ENCODE results near the gene ASNSD1. TPM values are rescaled to one million over a fixed set of nuclear protein-coding genes. Genes with fewer than 3 reads are reported as not detected.
"Not testable (repeated sequence)": the region's sequence is repeated elsewhere in the genome, so short reads cannot be mapped to it uniquely, and the experiment has no call there.

ASNSD1 gene
- total and polyA plus RNA-seq, 2 experiments from 2014 or later = 61.7 to 63.4 TPM

DNA sequence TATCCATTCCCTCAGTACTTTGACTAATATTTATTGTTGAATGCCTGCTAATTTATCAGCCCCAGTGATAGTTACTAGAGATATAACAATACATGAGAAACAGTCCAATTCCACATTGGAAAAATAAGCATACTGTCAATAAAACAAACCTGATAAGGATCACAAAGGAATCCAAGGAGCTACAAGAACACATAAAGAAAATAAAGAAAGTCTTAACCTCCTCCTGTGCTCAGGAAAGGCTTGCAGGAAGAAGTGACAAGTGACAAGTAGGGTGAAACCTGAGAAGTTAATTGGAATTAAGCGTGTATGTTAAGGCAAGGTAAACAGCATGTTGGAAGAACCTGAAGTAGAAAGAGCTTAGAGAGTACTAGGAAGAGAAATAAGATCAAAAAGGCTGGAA, 20.3 kb upstream of the ASNSD1 start:
- in situ Hi-C loops (cut with MboI) = no loop called here
- 13% methylated on average over 1 of the region's 1 CpG for WGBS, 2 experiments (ENCODE audit: low coverage in 1 of 2, low lambda C conversion rate in 2 of 2, missing lambda C conversion rate in 2 of 2)
- no peak for TF ChIP-seq EZH2phosphoT487 (IDR thresholded peaks at IDR 0.05; ENCODE audit: insufficient read depth, low read depth)
- no peak for TF ChIP-seq EZH2 (IDR thresholded peaks at IDR 0.05; ENCODE audit: insufficient read depth, poor library complexity, severe bottlenecking)

DNA sequence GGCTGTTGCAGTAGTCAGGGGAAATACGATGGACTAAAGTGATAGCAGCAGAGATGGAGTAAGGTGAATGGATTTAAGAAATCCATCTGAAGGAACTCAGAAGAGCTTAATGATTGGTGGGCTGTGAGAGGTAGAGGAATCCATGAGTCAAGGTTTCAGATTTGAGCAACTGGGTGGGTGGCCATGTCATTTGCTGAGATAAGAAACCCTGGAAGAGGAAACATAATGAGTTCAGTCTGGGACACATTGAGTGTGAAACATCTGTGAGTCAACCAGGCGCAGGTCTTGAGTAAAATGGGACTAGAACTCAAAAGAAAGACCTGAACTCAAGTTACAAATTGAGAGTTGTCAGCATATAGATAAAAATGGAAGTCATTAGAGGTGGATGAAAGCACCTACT, 19.7 kb upstream of the ASNSD1 start:
- 45 to 47% methylated on average over 2 of the region's 2 CpGs for WGBS, 2 experiments (ENCODE audit: low coverage in 1 of 2, low lambda C conversion rate in 2 of 2, missing lambda C conversion rate in 2 of 2)
- H3K4me3 ChIP-seq = no peak overlapping the region
- H3K9ac ChIP-seq = no peak overlapping the region
- no peaks in the 10 kb centered on the region for H3K36me3 ChIP-seq (ENCODE audit: low read depth)
- TF ChIP-seq EZH2 (IDR thresholded peaks at IDR 0.05; ENCODE audit: insufficient read depth, poor library complexity, severe bottlenecking) (no peak), EZH2phosphoT487 (IDR thresholded peaks at IDR 0.05; ENCODE audit: insufficient read depth, low read depth) (no peak)
- H3K4me2 ChIP-seq (ENCODE audit: unreplicated experiment) = no peak overlapping the region
- H3K27me3 ChIP-seq (replicated peaks; ENCODE audit: insufficient read depth) = no peaks in the 10 kb centered on the region
- no peaks in the 10 kb centered on the region for H4K20me1 ChIP-seq (ENCODE audit: insufficient read depth)
- no peaks in the 10 kb centered on the region for H3K79me2 ChIP-seq (ENCODE audit: insufficient read depth)
- H2AFZ ChIP-seq = no peak overlapping the region
- in situ Hi-C loops (cut with MboI) = no loop called here
- H3K9me3 ChIP-seq (ENCODE audit: low read depth) = no peaks in the 10 kb centered on the region
- no peak overlapping the region for H3K27ac ChIP-seq
- H3F3A ChIP-seq (ENCODE audit: insufficient read depth) = no peaks in the 10 kb centered on the region
- no peaks in the 10 kb centered on the region for H3K9me2 ChIP-seq (ENCODE audit: insufficient read depth)
- peak; percentile 56 for DNase-seq
- no peaks in the 10 kb centered on the region for H3K4me1 ChIP-seq (ENCODE audit: insufficient read depth)

More for the DNA sequence above, 20.3 kb upstream of the ASNSD1 start:
- Histone ChIP-seq H3K4me1 (ENCODE audit: insufficient read depth) (no peaks in the 10 kb centered on the region), H3K4me2 (ENCODE audit: unreplicated experiment) (no peak overlapping the region), H3F3A (ENCODE audit: insufficient read depth) (no peaks in the 10 kb centered on the region), H3K79me2 (ENCODE audit: insufficient read depth) (no peaks in the 10 kb centered on the region), H3K27ac (no peak overlapping the region), H2AFZ (no peak overlapping the region), H3K9me3 (ENCODE audit: low read depth) (no peaks in the 10 kb centered on the region), H3K36me3 (ENCODE audit: low read depth) (no peaks in the 10 kb centered on the region), H3K9ac (no peak overlapping the region), H4K20me1 (ENCODE audit: insufficient read depth) (no peaks in the 10 kb centered on the region), H3K4me3 (no peak overlapping the region), H3K27me3 (replicated peaks; ENCODE audit: insufficient read depth) (no peaks in the 10 kb centered on the region), H3K9me2 (ENCODE audit: insufficient read depth) (no peaks in the 10 kb centered on the region)
- DNase-seq = no peak

DNA sequence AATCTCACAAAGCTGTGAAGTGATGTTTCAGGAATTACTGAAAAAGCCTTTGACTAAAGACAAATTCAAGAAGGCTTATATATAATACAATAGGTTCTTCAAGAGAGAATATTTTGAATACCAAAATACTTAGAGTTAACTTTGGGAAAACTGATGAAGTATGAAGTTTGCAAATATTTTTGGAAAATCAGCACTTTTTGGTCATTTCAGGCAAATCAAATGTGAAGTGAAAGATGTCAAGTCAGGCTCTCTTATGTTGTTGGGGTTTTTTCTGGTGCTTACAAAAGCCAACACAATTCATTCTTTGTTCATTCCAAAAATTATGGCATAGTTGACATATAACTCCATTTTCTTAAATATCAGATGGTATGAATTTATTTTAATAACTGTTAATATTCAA, 14.7 kb upstream of the ASNSD1 start:
- in situ Hi-C loops (cut with MboI) = no loop called here
- Histone ChIP-seq H2AFZ (no peak overlapping the region), H3K27ac (no peak overlapping the region), H3K9ac (no peak overlapping the region), H3K4me3 (no peak overlapping the region), H3K27me3 (replicated peaks; ENCODE audit: insufficient read depth) (no peaks in the 10 kb centered on the region), H3K9me2 (ENCODE audit: insufficient read depth) (no peaks in the 10 kb centered on the region), H3K79me2 (ENCODE audit: insufficient read depth) (no peaks in the 10 kb centered on the region), H3K36me3 (ENCODE audit: low read depth) (no peaks in the 10 kb centered on the region), H4K20me1 (ENCODE audit: insufficient read depth) (no peaks in the 10 kb centered on the region), H3K9me3 (ENCODE audit: low read depth) (no peaks in the 10 kb centered on the region), H3K4me2 (ENCODE audit: unreplicated experiment) (no peak overlapping the region), H3F3A (ENCODE audit: insufficient read depth) (peaks cover 16% of the 10 kb centered on the region), H3K4me1 (ENCODE audit: insufficient read depth) (peaks cover 13% of the 10 kb centered on the region)
- TF ChIP-seq EZH2 (IDR thresholded peaks at IDR 0.05; ENCODE audit: insufficient read depth, poor library complexity, severe bottlenecking) = no peak
- no peak for TF ChIP-seq EZH2phosphoT487 (IDR thresholded peaks at IDR 0.05; ENCODE audit: insufficient read depth, low read depth)
- no peak for DNase-seq

DNA sequence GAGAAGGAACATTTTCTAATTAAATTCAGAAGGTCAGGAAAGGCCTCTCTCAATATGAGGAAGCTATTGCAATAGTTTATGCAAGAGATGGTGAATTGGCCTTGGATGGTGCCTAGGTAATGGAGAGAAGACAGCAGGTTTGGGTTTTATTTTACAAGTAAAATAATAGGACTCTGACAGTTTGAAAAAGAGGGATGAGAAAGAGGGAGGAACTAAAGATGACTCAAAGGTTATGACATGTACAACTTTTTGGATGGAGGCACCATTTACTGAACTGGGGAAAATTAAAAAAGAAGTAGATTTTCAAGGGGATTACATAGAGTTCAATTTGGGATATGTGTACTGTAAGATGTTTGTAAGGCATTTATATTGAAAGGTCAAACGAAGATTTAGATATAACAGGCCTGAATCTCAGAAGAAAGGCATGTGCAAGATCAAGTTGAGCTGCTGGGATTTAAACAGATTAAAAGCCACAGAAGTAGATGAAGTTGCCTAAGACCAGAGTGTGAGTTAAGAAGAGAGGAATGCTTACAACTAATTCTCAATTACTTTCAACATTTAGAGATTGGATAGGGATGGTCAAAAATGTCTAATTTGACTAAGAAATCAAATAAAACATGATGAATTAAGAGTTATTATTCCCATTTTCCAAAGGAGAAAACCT, 12.3 kb upstream of the ASNSD1 start:
- in situ Hi-C loops (cut with MboI) = no loop called here
- WGBS, 2 experiments (ENCODE audit: low coverage in 1 of 2, low lambda C conversion rate in 2 of 2, missing lambda C conversion rate in 2 of 2) = 52 to 58% methylated on average over 1 of the region's 1 CpG
- peak; percentile 58 for DNase-seq

DNA sequence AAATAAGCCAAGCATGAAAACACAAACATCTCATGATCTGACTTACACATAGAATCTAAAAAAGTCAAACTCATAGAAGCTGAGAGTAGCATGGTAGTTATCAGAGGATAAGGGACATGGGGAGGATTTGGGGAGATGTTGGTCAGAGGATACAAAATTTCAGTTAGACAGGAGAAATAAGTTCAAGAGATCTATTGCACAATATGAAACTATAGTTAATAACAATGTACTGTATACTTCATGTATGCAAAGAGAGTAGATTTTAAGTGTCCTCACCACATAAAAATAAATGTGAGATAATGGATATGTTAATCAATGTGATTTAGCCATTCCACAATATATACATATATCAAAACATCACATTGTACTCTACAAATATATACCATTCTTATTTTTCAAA, 10.0 kb upstream of the ASNSD1 start:
- DNase-seq = no peak
- Histone ChIP-seq H3F3A (ENCODE audit: insufficient read depth) (peaks cover 16% of the 10 kb centered on the region), H3K9me3 (ENCODE audit: low read depth) (no peaks in the 10 kb centered on the region), H4K20me1 (ENCODE audit: insufficient read depth) (no peaks in the 10 kb centered on the region), H3K36me3 (ENCODE audit: low read depth) (no peaks in the 10 kb centered on the region), H3K9ac (no peak overlapping the region), H3K9me2 (ENCODE audit: insufficient read depth) (no peaks in the 10 kb centered on the region), H3K4me3 (no peak overlapping the region), H3K27ac (no peak overlapping the region), H3K27me3 (replicated peaks; ENCODE audit: insufficient read depth) (no peaks in the 10 kb centered on the region), H3K4me2 (ENCODE audit: unreplicated experiment) (no peak overlapping the region), H3K79me2 (ENCODE audit: insufficient read depth) (no peaks in the 10 kb centered on the region), H2AFZ (no peak overlapping the region), H3K4me1 (ENCODE audit: insufficient read depth) (peaks cover 13% of the 10 kb centered on the region)
- no peak for TF ChIP-seq EZH2phosphoT487 (IDR thresholded peaks at IDR 0.05; ENCODE audit: insufficient read depth, low read depth)
- TF ChIP-seq EZH2 (IDR thresholded peaks at IDR 0.05; ENCODE audit: insufficient read depth, poor library complexity, severe bottlenecking) = no peak
- in situ Hi-C loops (cut with MboI) = no loop called here

More for the DNA sequence above, 12.3 kb upstream of the ASNSD1 start:
- Histone ChIP-seq H3K27ac (peak overlapping the region; percentile 22; the same call in 1 of the 2 replicates), H3F3A (ENCODE audit: insufficient read depth) (peaks cover 16% of the 10 kb centered on the region), H3K79me2 (ENCODE audit: insufficient read depth) (no peaks in the 10 kb centered on the region), H3K36me3 (ENCODE audit: low read depth) (no peaks in the 10 kb centered on the region), H3K27me3 (replicated peaks; ENCODE audit: insufficient read depth) (no peaks in the 10 kb centered on the region), H2AFZ (no peak overlapping the region), H3K4me3 (no peak overlapping the region), H3K9ac (no peak overlapping the region), H3K9me2 (ENCODE audit: insufficient read depth) (no peaks in the 10 kb centered on the region), H3K4me2 (ENCODE audit: unreplicated experiment) (no peak overlapping the region), H3K4me1 (ENCODE audit: insufficient read depth) (peaks cover 13% of the 10 kb centered on the region), H3K9me3 (ENCODE audit: low read depth) (no peaks in the 10 kb centered on the region), H4K20me1 (ENCODE audit: insufficient read depth) (no peaks in the 10 kb centered on the region)
- TF ChIP-seq EZH2phosphoT487 (IDR thresholded peaks at IDR 0.05; ENCODE audit: insufficient read depth, low read depth) (no peak), EZH2 (IDR thresholded peaks at IDR 0.05; ENCODE audit: insufficient read depth, poor library complexity, severe bottlenecking) (no peak)

DNA sequence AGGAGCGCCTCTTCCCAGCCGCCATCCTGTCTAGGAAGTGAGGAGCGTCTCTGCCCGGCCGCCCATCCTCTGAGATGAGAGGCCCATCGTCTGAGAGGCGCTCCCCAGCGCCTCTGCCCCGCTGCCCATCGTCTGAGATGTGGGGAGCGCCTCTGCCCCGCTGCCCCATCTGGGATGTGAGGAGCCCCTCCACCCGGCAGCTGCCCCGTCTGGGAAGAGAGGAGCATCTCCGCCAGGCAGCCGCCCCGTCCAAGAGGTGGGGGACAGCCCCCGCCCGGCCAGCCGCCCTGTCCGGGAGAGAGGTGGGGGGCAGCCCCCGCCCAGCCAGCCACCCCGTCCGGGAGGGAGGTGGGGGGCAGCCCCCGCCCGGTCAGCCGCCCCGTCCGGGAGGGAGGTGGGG, 7.8 kb upstream of the ASNSD1 start:
- H4K20me1 ChIP-seq (ENCODE audit: insufficient read depth); H3K9me2 ChIP-seq (ENCODE audit: insufficient read depth); H3K36me3 ChIP-seq (ENCODE audit: low read depth); H2AFZ ChIP-seq; H3K27me3 ChIP-seq (replicated peaks; ENCODE audit: insufficient read depth); H3K79me2 ChIP-seq (ENCODE audit: insufficient read depth); H3K9me3 ChIP-seq (ENCODE audit: low read depth); H3K27ac ChIP-seq; H3K4me2 ChIP-seq (ENCODE audit: unreplicated experiment); DNase-seq; H3K4me3 ChIP-seq; H3K9ac ChIP-seq; in situ Hi-C loops (cut with MboI): not testable (repeated sequence)
- H3K4me1 ChIP-seq (ENCODE audit: insufficient read depth) = peaks cover 13% of the 10 kb centered on the region
- 93 to 100% methylated on average over 2 to 21 of the region's 29 CpGs for WGBS, 2 experiments (ENCODE audit: low coverage in 1 of 2, low lambda C conversion rate in 2 of 2, missing lambda C conversion rate in 2 of 2)
- peaks cover 15% of the 10 kb centered on the region for H3F3A ChIP-seq (ENCODE audit: insufficient read depth)
